HG03159 (cell line): ENCODE results near the gene COLEC11.
"Not testable (repeated sequence)": the region's sequence is repeated elsewhere in the genome, so short reads cannot be mapped to it uniquely, and the experiment has no call there.

Source experiments
- ATAC-seq: cut with Tn5 transposase; IDR thresholded peaks from one replicate; pipeline ENCODE4 v1.9.1; 2021; ENCODE audit warnings: mild to moderate bottlenecking, moderate library complexity; ENCODE audit not compliant: unreplicated experiment

COLEC11 gene

GRCh38 chr2:3594493-3595281 is at the start of gene COLEC11:
Gene COLEC11, plus strand, starts transcription at chr2:3595112. Its CDS starts 9,229 bp downstream, at chr2:3604341.
- ATAC-seq = no peak

- no peak for ATAC-seq
Observed at GRCh38 chr2:3545788-3546478, 49.0 kb upstream of the COLEC11 start.

GRCh38 chr2:3547915-3548314 is 47.0 kb upstream of the COLEC11 start:
- ATAC-seq = no peak

GRCh38 chr2:3553946-3554345 is 41.0 kb upstream of the COLEC11 start:
- no peak for ATAC-seq

- ATAC-seq = peak; percentile 30
Observed at GRCh38 chr2:3557639-3558204, 37.2 kb upstream of the COLEC11 start.

GRCh38 chr2:3558205-3559014 is 36.5 kb upstream of the COLEC11 start, which contains the start of gene RNASEH1:
Gene RNASEH1, minus strand, starts transcription at chr2:3558333. Its CDS starts 73 bp downstream, at chr2:3558260.
- ATAC-seq = peak; percentile 97

- ATAC-seq = peak; percentile 39
Observed at GRCh38 chr2:3563521-3563976, 31.4 kb upstream of the COLEC11 start.

GRCh38 chr2:3565117-3565516 is 29.8 kb upstream of the COLEC11 start:
- ATAC-seq = no peak

GRCh38 chr2:3566806-3567205 is 28.1 kb upstream of the COLEC11 start:
- no peak for ATAC-seq

- not testable (repeated sequence) for ATAC-seq
Observed at GRCh38 chr2:3569656-3570055, 25.3 kb upstream of the COLEC11 start.

GRCh38 chr2:3571284-3571683 is 23.6 kb upstream of the COLEC11 start:
- ATAC-seq = no peak

GRCh38 chr2:3572620-3573019 is 22.3 kb upstream of the COLEC11 start:
- ATAC-seq = no peak

GRCh38 chr2:3574155-3574554 is 20.8 kb upstream of the COLEC11 start:
- ATAC-seq = no peak

GRCh38 chr2:3575534-3576262 is 19.2 kb upstream of the COLEC11 start:
- ATAC-seq = peak; percentile 29

- not testable (repeated sequence) for ATAC-seq
Observed at GRCh38 chr2:3576263-3576630, 18.7 kb upstream of the COLEC11 start.

- no peak for ATAC-seq
Observed at GRCh38 chr2:3578987-3579386, 15.9 kb upstream of the COLEC11 start.

GRCh38 chr2:3580449-3580848 is 14.5 kb upstream of the COLEC11 start:
- ATAC-seq = no peak

- ATAC-seq = no peak
Observed at GRCh38 chr2:3581367-3582262, 13.3 kb upstream of the COLEC11 start.

GRCh38 chr2:3584076-3584475 is 10.8 kb upstream of the COLEC11 start:
- ATAC-seq = no peak
